ENCODE data around the gene ISCA2. TPM values are rescaled to one million over a fixed set of nuclear protein-coding genes. Genes with fewer than 3 reads are reported as not detected.

Gene ISCA2
- total and polyA plus RNA-seq, 2 donors (not counting 1 experiment from before 2014, with no cell fraction given): 11.7 to 32.1 TPM

GRCh38 chr14:74516451-74517160 lies 23.0 kb downstream of the ISCA2 start:
- no peak overlapping the region for H3K9ac ChIP-seq (ENCODE audit: insufficient read depth, low read length)
- H3K79me2 ChIP-seq (ENCODE audit: control insufficient read depth, insufficient read depth, low read length): no peaks in the 10 kb centered on the region
- no peaks in the 10 kb centered on the region for H3K9me3 ChIP-seq (ENCODE audit: control insufficient read depth, insufficient read depth, low read depth, low read length)
- no peak overlapping the region for H2AFZ ChIP-seq (ENCODE audit: low read length)
- H3K4me2 ChIP-seq (ENCODE audit: extremely low read depth, insufficient read depth, low read length): no peak overlapping the region
- no peak overlapping the region for H3K4me3 ChIP-seq (replicated peaks in 1 of 4; ENCODE audit: control extremely low read depth in 1 of 4, insufficient read depth in 1 of 4, low read depth in 3 of 4, low read length in 4 of 4)
- TF ChIP-seq CTCF (conservative IDR thresholded peaks at IDR 0.05 in 1 of 2, IDR thresholded peaks at IDR 0.05 in 1 of 2; ENCODE audit: low read depth in 1 of 2, low read length in 2 of 2): no peak
- TF ChIP-seq EZH2 (IDR thresholded peaks at IDR 0.05; ENCODE audit: low read length, missing control alignments): no peak
- H3K27me3 ChIP-seq (ENCODE audit: control insufficient read depth, insufficient read depth, low read length): no peaks in the 10 kb centered on the region
- H3K36me3 ChIP-seq (ENCODE audit: control insufficient read depth, insufficient read depth, low read length): peaks cover 24% of the 10 kb centered on the region
- no peak overlapping the region for H3K27ac ChIP-seq (ENCODE audit: insufficient read depth, low read length)
- DNase-seq (ENCODE audit: low read depth in 2 of 2): peak in 1 of 2 donors; percentile 53
- H3K4me1 ChIP-seq (ENCODE audit: control insufficient read depth, extremely low read depth, insufficient read depth, low read length): peaks cover 23% of the 10 kb centered on the region
- H4K20me1 ChIP-seq (ENCODE audit: control insufficient read depth, extremely low read depth, insufficient read depth, low read length): no peaks in the 10 kb centered on the region

- no peak overlapping the region for H3K4me3 ChIP-seq (replicated peaks in 1 of 4; ENCODE audit: control extremely low read depth in 1 of 4, insufficient read depth in 1 of 4, low read depth in 3 of 4, low read length in 4 of 4)
Measured at GRCh38 chr14:74517731-74518130, 24.2 kb downstream of the ISCA2 start.

GRCh38 chr14:74518221-74518620 lies 24.7 kb downstream of the ISCA2 start:
- H3K4me2 ChIP-seq (ENCODE audit: extremely low read depth, insufficient read depth, low read length): no peak overlapping the region
- H3K27me3 ChIP-seq (ENCODE audit: control insufficient read depth, insufficient read depth, low read length): no peaks in the 10 kb centered on the region
- no peak for DNase-seq (ENCODE audit: low read depth in 2 of 2)
- no peaks in the 10 kb centered on the region for H3K79me2 ChIP-seq (ENCODE audit: control insufficient read depth, insufficient read depth, low read length)
- no peaks in the 10 kb centered on the region for H3K9me3 ChIP-seq (ENCODE audit: control insufficient read depth, insufficient read depth, low read depth, low read length)
- peaks cover 15% of the 10 kb centered on the region for H3K4me1 ChIP-seq (ENCODE audit: control insufficient read depth, extremely low read depth, insufficient read depth, low read length)
- no peak overlapping the region for H2AFZ ChIP-seq (ENCODE audit: low read length)
- H3K9ac ChIP-seq (ENCODE audit: insufficient read depth, low read length): no peak overlapping the region
- TF ChIP-seq CTCF (conservative IDR thresholded peaks at IDR 0.05 in 1 of 2, IDR thresholded peaks at IDR 0.05 in 1 of 2; ENCODE audit: low read depth in 1 of 2, low read length in 2 of 2) (no peak), EZH2 (IDR thresholded peaks at IDR 0.05; ENCODE audit: low read length, missing control alignments) (no peak)
- no peak overlapping the region for H3K27ac ChIP-seq (ENCODE audit: insufficient read depth, low read length)
- no peak overlapping the region for H3K4me3 ChIP-seq (replicated peaks in 1 of 4; ENCODE audit: control extremely low read depth in 1 of 4, insufficient read depth in 1 of 4, low read depth in 3 of 4, low read length in 4 of 4)
- H4K20me1 ChIP-seq (ENCODE audit: control insufficient read depth, extremely low read depth, insufficient read depth, low read length): no peaks in the 10 kb centered on the region
- H3K36me3 ChIP-seq (ENCODE audit: control insufficient read depth, insufficient read depth, low read length): peaks cover 21% of the 10 kb centered on the region

More at GRCh38 chr14:74517731-74518130, 24.2 kb downstream of the ISCA2 start:
- no peak for DNase-seq (ENCODE audit: low read depth in 2 of 2)
- H3K4me2 ChIP-seq (ENCODE audit: extremely low read depth, insufficient read depth, low read length): no peak overlapping the region
- peaks cover 15% of the 10 kb centered on the region for H3K4me1 ChIP-seq (ENCODE audit: control insufficient read depth, extremely low read depth, insufficient read depth, low read length)
- H2AFZ ChIP-seq (ENCODE audit: low read length): no peak overlapping the region
- no peaks in the 10 kb centered on the region for H3K27me3 ChIP-seq (ENCODE audit: control insufficient read depth, insufficient read depth, low read length)
- H3K27ac ChIP-seq (ENCODE audit: insufficient read depth, low read length): no peak overlapping the region
- no peaks in the 10 kb centered on the region for H3K9me3 ChIP-seq (ENCODE audit: control insufficient read depth, insufficient read depth, low read depth, low read length)
- H3K79me2 ChIP-seq (ENCODE audit: control insufficient read depth, insufficient read depth, low read length): no peaks in the 10 kb centered on the region
- no peak overlapping the region for H3K9ac ChIP-seq (ENCODE audit: insufficient read depth, low read length)
- H3K36me3 ChIP-seq (ENCODE audit: control insufficient read depth, insufficient read depth, low read length): peaks cover 24% of the 10 kb centered on the region
- no peaks in the 10 kb centered on the region for H4K20me1 ChIP-seq (ENCODE audit: control insufficient read depth, extremely low read depth, insufficient read depth, low read length)
- TF ChIP-seq CTCF (conservative IDR thresholded peaks at IDR 0.05 in 1 of 2, IDR thresholded peaks at IDR 0.05 in 1 of 2; ENCODE audit: low read depth in 1 of 2, low read length in 2 of 2) (no peak), EZH2 (IDR thresholded peaks at IDR 0.05; ENCODE audit: low read length, missing control alignments) (no peak)
